ENCODE results near the gene SEMA3E. TPM values are rescaled to one million over a fixed set of nuclear protein-coding genes. Genes with fewer than 3 reads are reported as not detected.

SEMA3E gene
- total RNA-seq, 1 experiment from 2014 or later, result not detected

- Histone ChIP-seq H3K9ac (ENCODE audit: low read length) (no peak overlapping the region), H4K20me1 (ENCODE audit: insufficient read depth, low read depth, low read length) (no peaks in the 10 kb centered on the region), H3K79me2 (ENCODE audit: low read length) (no peaks in the 10 kb centered on the region), H3K9me2 (replicated peaks; ENCODE audit: insufficient read depth, low read length) (no peaks in the 10 kb centered on the region), H3K27me3 (ENCODE audit: low read length) (no peaks in the 10 kb centered on the region), H3K4me3 (ENCODE audit: low read length) (no peak overlapping the region), H3K9me3 (ENCODE audit: low read length) (peaks cover 9% of the 10 kb centered on the region), H3K36me3 (ENCODE audit: insufficient read depth, low read length) (no peaks in the 10 kb centered on the region), H3K27ac (ENCODE audit: low read length) (no peak overlapping the region), H2AFZ (ENCODE audit: low read length) (no peak overlapping the region), H3K4me2 (ENCODE audit: low read depth, low read length, poor library complexity, severe bottlenecking) (no peak overlapping the region), H3K4me1 (ENCODE audit: low read length) (no peaks in the 10 kb centered on the region)
- DNase-seq, result no peak
Measured at GRCh38 chr7:83629117-83629880, 19.6 kb downstream of the SEMA3E start.

DNA sequence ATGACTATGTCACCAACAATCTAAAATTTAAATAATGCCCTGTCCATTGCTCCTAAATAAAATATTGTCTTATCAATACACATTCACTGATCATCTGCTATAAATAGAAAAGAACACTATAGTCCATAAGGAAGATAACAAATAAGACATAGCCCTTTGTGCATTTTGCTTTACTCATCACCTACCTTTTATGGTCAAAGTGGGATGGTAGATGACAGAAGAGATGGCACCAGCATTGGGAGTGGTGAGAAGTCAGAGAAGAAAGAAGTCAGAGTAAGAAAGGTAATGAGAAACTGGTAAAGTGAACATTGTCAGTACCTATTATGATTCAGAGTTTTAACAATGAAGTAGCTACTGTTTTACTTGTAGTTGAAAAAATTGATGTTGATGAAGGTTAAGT, 31.1 kb downstream of the SEMA3E start:
- Histone ChIP-seq H3K9ac (ENCODE audit: low read length) (no peak overlapping the region), H3K9me2 (replicated peaks; ENCODE audit: insufficient read depth, low read length) (no peaks in the 10 kb centered on the region), H4K20me1 (ENCODE audit: insufficient read depth, low read depth, low read length) (no peaks in the 10 kb centered on the region), H3K4me2 (ENCODE audit: low read depth, low read length, poor library complexity, severe bottlenecking) (no peak overlapping the region), H3K79me2 (ENCODE audit: low read length) (no peaks in the 10 kb centered on the region), H3K4me3 (ENCODE audit: low read length) (no peak overlapping the region), H3K27ac (ENCODE audit: low read length) (no peak overlapping the region), H3K9me3 (ENCODE audit: low read length) (peaks cover 18% of the 10 kb centered on the region), H3K36me3 (ENCODE audit: insufficient read depth, low read length) (no peaks in the 10 kb centered on the region), H3K4me1 (ENCODE audit: low read length) (no peaks in the 10 kb centered on the region), H2AFZ (ENCODE audit: low read length) (no peak overlapping the region), H3K27me3 (ENCODE audit: low read length) (no peaks in the 10 kb centered on the region)
- DNase-seq, result no peak

DNA sequence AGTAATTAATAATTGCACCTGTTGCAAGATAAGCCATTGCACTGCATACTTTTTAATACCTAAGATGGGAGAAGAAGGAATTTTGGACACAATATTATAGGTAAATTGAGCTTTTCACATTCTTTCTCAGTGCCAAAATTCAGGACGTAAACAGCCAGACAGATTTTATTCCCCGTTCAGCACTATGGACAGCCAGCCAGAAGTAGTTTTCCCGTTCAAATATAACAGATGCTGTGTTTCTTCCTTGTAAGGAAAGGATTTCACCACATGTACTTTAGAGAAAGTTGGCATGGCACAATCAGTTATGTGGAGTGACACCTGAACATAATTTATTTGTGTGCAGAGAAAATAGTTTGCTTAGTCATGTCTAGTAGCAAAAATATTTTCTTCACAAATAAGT, 34.8 kb downstream of the SEMA3E start:
- H3K79me2 ChIP-seq (ENCODE audit: low read length), result no peaks in the 10 kb centered on the region
- H3K4me1 ChIP-seq (ENCODE audit: low read length), result no peaks in the 10 kb centered on the region
- no peaks in the 10 kb centered on the region for H3K27me3 ChIP-seq (ENCODE audit: low read length)
- no peak overlapping the region for H2AFZ ChIP-seq (ENCODE audit: low read length)
- H3K9me2 ChIP-seq (replicated peaks; ENCODE audit: insufficient read depth, low read length), result no peaks in the 10 kb centered on the region
- DNase-seq, result no peak
- no peak overlapping the region for H3K4me3 ChIP-seq (ENCODE audit: low read length)
- no peak overlapping the region for H3K27ac ChIP-seq (ENCODE audit: low read length)
- no peaks in the 10 kb centered on the region for H3K36me3 ChIP-seq (ENCODE audit: insufficient read depth, low read length)
- H3K9me3 ChIP-seq (ENCODE audit: low read length), result peaks cover 31% of the 10 kb centered on the region
- H3K9ac ChIP-seq (ENCODE audit: low read length), result no peak overlapping the region
- no peaks in the 10 kb centered on the region for H4K20me1 ChIP-seq (ENCODE audit: insufficient read depth, low read depth, low read length)
- H3K4me2 ChIP-seq (ENCODE audit: low read depth, low read length, poor library complexity, severe bottlenecking), result no peak overlapping the region

DNA sequence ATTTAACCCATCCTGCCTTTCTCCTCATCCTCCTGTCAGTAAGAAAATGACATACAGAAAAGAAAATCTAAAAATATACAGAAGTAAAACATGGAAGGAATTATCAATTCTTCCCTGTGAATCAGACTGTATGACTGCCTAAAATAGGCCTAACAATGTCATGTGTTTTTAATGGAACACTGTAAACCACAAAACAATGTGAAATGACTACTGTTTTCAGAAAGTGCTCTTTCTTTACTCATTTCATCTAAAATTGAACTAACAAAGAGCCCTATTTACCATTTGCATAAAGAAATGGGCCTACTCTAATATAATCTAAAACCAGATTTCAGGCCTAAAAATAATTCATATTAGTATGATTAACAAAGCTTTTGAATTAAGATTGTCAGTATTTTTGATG, 35.7 kb downstream of the SEMA3E start:
- Histone ChIP-seq H3K27me3 (ENCODE audit: low read length) (no peaks in the 10 kb centered on the region), H3K79me2 (ENCODE audit: low read length) (no peaks in the 10 kb centered on the region), H3K4me2 (ENCODE audit: low read depth, low read length, poor library complexity, severe bottlenecking) (no peak overlapping the region), H3K4me1 (ENCODE audit: low read length) (no peaks in the 10 kb centered on the region), H3K4me3 (ENCODE audit: low read length) (no peak overlapping the region), H4K20me1 (ENCODE audit: insufficient read depth, low read depth, low read length) (no peaks in the 10 kb centered on the region), H3K9me2 (replicated peaks; ENCODE audit: insufficient read depth, low read length) (no peaks in the 10 kb centered on the region), H3K9ac (ENCODE audit: low read length) (no peak overlapping the region), H2AFZ (ENCODE audit: low read length) (no peak overlapping the region), H3K27ac (ENCODE audit: low read length) (no peak overlapping the region), H3K36me3 (ENCODE audit: insufficient read depth, low read length) (no peaks in the 10 kb centered on the region), H3K9me3 (ENCODE audit: low read length) (peaks cover 31% of the 10 kb centered on the region)
- DNase-seq, result no peak

GRCh38 chr7:83611776-83612175, 37.2 kb downstream of the SEMA3E start:
- H3K4me3 ChIP-seq (ENCODE audit: low read length), result no peak overlapping the region
- H3K27ac ChIP-seq (ENCODE audit: low read length), result no peak overlapping the region
- no peak overlapping the region for H3K4me2 ChIP-seq (ENCODE audit: low read depth, low read length, poor library complexity, severe bottlenecking)
- no peak overlapping the region for H3K9ac ChIP-seq (ENCODE audit: low read length)
- H3K27me3 ChIP-seq (ENCODE audit: low read length), result no peaks in the 10 kb centered on the region
- no peaks in the 10 kb centered on the region for H3K9me2 ChIP-seq (replicated peaks; ENCODE audit: insufficient read depth, low read length)
- H3K9me3 ChIP-seq (ENCODE audit: low read length), result peaks cover 28% of the 10 kb centered on the region
- DNase-seq, result no peak
- no peaks in the 10 kb centered on the region for H3K36me3 ChIP-seq (ENCODE audit: insufficient read depth, low read length)
- H4K20me1 ChIP-seq (ENCODE audit: insufficient read depth, low read depth, low read length), result no peaks in the 10 kb centered on the region
- H2AFZ ChIP-seq (ENCODE audit: low read length), result no peak overlapping the region
- H3K4me1 ChIP-seq (ENCODE audit: low read length), result no peaks in the 10 kb centered on the region
- H3K79me2 ChIP-seq (ENCODE audit: low read length), result no peaks in the 10 kb centered on the region

DNA sequence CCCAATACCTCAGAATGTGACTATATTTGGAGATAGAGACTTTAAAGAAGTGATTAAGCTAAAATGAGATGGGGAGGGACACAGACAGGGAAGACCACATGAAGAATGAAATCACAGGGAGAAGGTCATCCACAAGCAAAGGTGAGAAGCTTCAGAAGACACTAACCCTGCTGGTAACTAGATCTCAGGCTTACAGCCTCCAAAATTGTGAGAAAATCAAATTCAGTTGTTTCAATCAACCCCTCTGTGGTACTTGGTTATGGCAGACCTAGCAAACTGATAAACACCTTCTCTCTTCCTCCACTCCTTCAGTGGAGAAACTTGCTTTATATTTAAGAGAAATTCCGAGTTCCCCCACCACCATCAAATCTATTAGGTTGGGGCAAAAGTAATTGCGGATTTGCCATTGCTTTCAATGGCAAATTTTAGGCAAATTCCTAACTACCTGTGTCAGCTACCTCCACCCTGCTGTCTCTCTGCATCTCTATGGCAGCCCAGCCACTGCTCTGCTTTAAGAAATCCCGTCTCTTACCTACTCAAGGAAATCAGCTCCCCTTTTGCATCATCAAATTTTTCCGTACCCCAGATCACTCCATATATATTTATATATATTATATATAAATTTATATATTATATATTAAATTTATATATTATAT, 38.2 kb downstream of the SEMA3E start:
- Histone ChIP-seq H3K36me3 (ENCODE audit: insufficient read depth, low read length) (no peaks in the 10 kb centered on the region), H3K9me3 (ENCODE audit: low read length) (peaks cover 29% of the 10 kb centered on the region), H3K9ac (ENCODE audit: low read length) (no peak overlapping the region), H3K4me2 (ENCODE audit: low read depth, low read length, poor library complexity, severe bottlenecking) (no peak overlapping the region), H3K4me3 (ENCODE audit: low read length) (no peak overlapping the region), H4K20me1 (ENCODE audit: insufficient read depth, low read depth, low read length) (no peaks in the 10 kb centered on the region), H3K27me3 (ENCODE audit: low read length) (no peaks in the 10 kb centered on the region), H2AFZ (ENCODE audit: low read length) (no peak overlapping the region), H3K27ac (ENCODE audit: low read length) (no peak overlapping the region), H3K79me2 (ENCODE audit: low read length) (no peaks in the 10 kb centered on the region), H3K9me2 (replicated peaks; ENCODE audit: insufficient read depth, low read length) (no peaks in the 10 kb centered on the region), H3K4me1 (ENCODE audit: low read length) (no peaks in the 10 kb centered on the region)
- DNase-seq, result no peak

GRCh38 chr7:83608716-83609115, 40.2 kb downstream of the SEMA3E start:
- DNase-seq, result no peak
- H2AFZ ChIP-seq (ENCODE audit: low read length), result no peak overlapping the region
- H3K4me1 ChIP-seq (ENCODE audit: low read length), result no peaks in the 10 kb centered on the region
- peaks cover 23% of the 10 kb centered on the region for H3K9me3 ChIP-seq (ENCODE audit: low read length)
- H3K4me3 ChIP-seq (ENCODE audit: low read length), result no peak overlapping the region
- no peak overlapping the region for H3K4me2 ChIP-seq (ENCODE audit: low read depth, low read length, poor library complexity, severe bottlenecking)
- H3K79me2 ChIP-seq (ENCODE audit: low read length), result no peaks in the 10 kb centered on the region
- H3K36me3 ChIP-seq (ENCODE audit: insufficient read depth, low read length), result no peaks in the 10 kb centered on the region
- no peak overlapping the region for H3K9ac ChIP-seq (ENCODE audit: low read length)
- no peaks in the 10 kb centered on the region for H3K9me2 ChIP-seq (replicated peaks; ENCODE audit: insufficient read depth, low read length)
- no peaks in the 10 kb centered on the region for H3K27me3 ChIP-seq (ENCODE audit: low read length)
- H4K20me1 ChIP-seq (ENCODE audit: insufficient read depth, low read depth, low read length), result no peaks in the 10 kb centered on the region
- H3K27ac ChIP-seq (ENCODE audit: low read length), result no peak overlapping the region

- no peaks in the 10 kb centered on the region for H3K36me3 ChIP-seq (ENCODE audit: insufficient read depth, low read length)
- no peaks in the 10 kb centered on the region for H3K27me3 ChIP-seq (ENCODE audit: low read length)
- H3K9me2 ChIP-seq (replicated peaks; ENCODE audit: insufficient read depth, low read length), result no peaks in the 10 kb centered on the region
- no peak for DNase-seq
- peaks cover 4% of the 10 kb centered on the region; the same call in 1 of the 2 replicates for H3K9me3 ChIP-seq (ENCODE audit: low read length)
- H3K4me2 ChIP-seq (ENCODE audit: low read depth, low read length, poor library complexity, severe bottlenecking), result no peak overlapping the region
- H3K79me2 ChIP-seq (ENCODE audit: low read length), result no peaks in the 10 kb centered on the region
- no peak overlapping the region for H2AFZ ChIP-seq (ENCODE audit: low read length)
- H3K4me3 ChIP-seq (ENCODE audit: low read length), result no peak overlapping the region
- H3K27ac ChIP-seq (ENCODE audit: low read length), result no peak overlapping the region
- no peaks in the 10 kb centered on the region for H3K4me1 ChIP-seq (ENCODE audit: low read length)
- no peaks in the 10 kb centered on the region for H4K20me1 ChIP-seq (ENCODE audit: insufficient read depth, low read depth, low read length)
- H3K9ac ChIP-seq (ENCODE audit: low read length), result no peak overlapping the region
Measured at GRCh38 chr7:83603649-83604048, 45.3 kb downstream of the SEMA3E start.

Data from Karpas-422 (cell line).